OCI-LY3 (cell line): ENCODE results near the gene SLC17A3.

Source experiments
- H2AFZ ChIP-seq: fragments of 200-600, 300-600 bp; shearing (Covaris generic); 2 replicates; pipeline ENCODE4 v1.6.0; 2014; ENCODE audit warnings: antibody characterized with exemption, low read depth, low read length
- H3K27ac ChIP-seq: fragments of 200-600, 300-600 bp; sonication (generic); 2 replicates; pipeline ENCODE4 v1.5.1; 2014; ENCODE audit warnings: mild to moderate bottlenecking, low read length, moderate library complexity, mixed read lengths
- H3K27me3 ChIP-seq: fragments of 200-600, 300-600 bp; sonication (generic); 2 replicates; pipeline ENCODE4 v1.6.1; 2014; ENCODE audit warnings: low read depth, low read length, mixed read lengths
- H3K36me3 ChIP-seq: fragments of 200-600, 300-600 bp; sonication (generic); replicated peaks from 2 replicates; pipeline ENCODE3; 2014; ENCODE audit warnings: low read depth, low read length, mixed read lengths
- H3K4me1 ChIP-seq: fragments of 300-600, 200-600 bp; sonication (generic); 2 replicates; pipeline ENCODE4 v1.6.1; 2014; ENCODE audit warnings: low read length, mixed read lengths
- H3K4me2 ChIP-seq: fragments of 200-600, 300-600 bp; sonication (generic); 2 replicates; pipeline ENCODE4 v1.6.1; 2014; ENCODE audit warnings: low read length, mixed read lengths
- H3K4me3 ChIP-seq: fragments of 300-600, 200-600 bp; sonication (generic); 2 replicates; pipeline ENCODE4 v1.5.1; 2014; ENCODE audit warnings: antibody characterized with exemption, mild to moderate bottlenecking, low read length, moderate library complexity
- H3K79me2 ChIP-seq: fragments of 300-600, 200-600 bp; shearing (Covaris generic); 2 replicates; pipeline ENCODE4 v1.6.1; 2014; ENCODE audit warnings: mild to moderate bottlenecking, low read length, mixed read lengths
- H3K9ac ChIP-seq: fragments of 300-600, 200-600 bp; shearing (Covaris generic); 2 replicates; pipeline ENCODE4 v1.6.0; 2014; ENCODE audit warnings: mild to moderate bottlenecking, low read length, moderate library complexity
- H3K9me3 ChIP-seq: fragments of 200-600, 300-600 bp; shearing (Covaris generic); 2 replicates; pipeline ENCODE4 v1.6.1; 2014; ENCODE audit warnings: low read length, mixed read lengths; ENCODE audit not compliant: insufficient read depth
- H4K20me1 ChIP-seq: fragments of 200-600, 300-600 bp; sonication (generic); 2 replicates; pipeline ENCODE4 v1.6.1; 2016; ENCODE audit warnings: low read length, mixed read lengths; ENCODE audit not compliant: insufficient read depth
- EZH2phosphoT487 ChIP-seq: fragments of 200-600 bp; shearing (Covaris generic); IDR thresholded peaks from 2 replicates; pipeline ENCODE4 v1.6.1; 2018; ENCODE audit warnings: antibody characterized with exemption, mixed run types, low read depth
- TF ChIP-seq, protein P1 (sequence below): fragments of 200-600, 300-600 bp; sonication (generic); IDR thresholded peaks from 2 replicates; pipeline ENCODE4 v1.5.1; 2014; ENCODE audit warnings: antibody characterized with exemption, low read length, low read depth

The SLC17A3 gene

DNA sequence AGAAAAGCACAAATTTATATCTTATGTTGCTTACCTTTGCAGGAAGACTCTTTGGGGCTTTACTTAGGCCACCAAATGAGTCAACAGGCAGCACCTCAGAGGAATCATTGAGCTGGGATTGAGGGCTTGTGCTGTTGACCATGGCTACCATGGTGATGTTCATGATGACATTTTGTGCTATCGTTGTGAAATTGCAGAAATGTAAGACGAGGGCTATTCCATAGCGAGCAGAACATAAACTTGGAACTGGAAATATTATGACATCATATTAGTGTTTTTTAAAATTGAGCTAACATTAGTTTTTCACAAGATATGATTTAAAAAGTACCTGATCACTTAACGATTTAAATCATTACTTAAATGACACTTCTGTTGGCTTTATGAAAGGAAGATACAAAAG lies 11.8 kb downstream of the SLC17A3 start:
- Histone ChIP-seq H3K27ac (no peak overlapping the region), H3K9ac (no peak overlapping the region), H3K4me1 (no peaks in the 10 kb centered on the region), H3K36me3 (no peaks in the 10 kb centered on the region), H4K20me1 (no peaks in the 10 kb centered on the region), H3K4me3 (no peak overlapping the region), H3K9me3 (no peaks in the 10 kb centered on the region), H3K4me2 (no peak overlapping the region), H3K27me3 (no peaks in the 10 kb centered on the region; the same call in 1 of the 2 replicates), H3K79me2 (no peaks in the 10 kb centered on the region), H2AFZ (no peak overlapping the region)
- TF ChIP-seq, protein P1, sequence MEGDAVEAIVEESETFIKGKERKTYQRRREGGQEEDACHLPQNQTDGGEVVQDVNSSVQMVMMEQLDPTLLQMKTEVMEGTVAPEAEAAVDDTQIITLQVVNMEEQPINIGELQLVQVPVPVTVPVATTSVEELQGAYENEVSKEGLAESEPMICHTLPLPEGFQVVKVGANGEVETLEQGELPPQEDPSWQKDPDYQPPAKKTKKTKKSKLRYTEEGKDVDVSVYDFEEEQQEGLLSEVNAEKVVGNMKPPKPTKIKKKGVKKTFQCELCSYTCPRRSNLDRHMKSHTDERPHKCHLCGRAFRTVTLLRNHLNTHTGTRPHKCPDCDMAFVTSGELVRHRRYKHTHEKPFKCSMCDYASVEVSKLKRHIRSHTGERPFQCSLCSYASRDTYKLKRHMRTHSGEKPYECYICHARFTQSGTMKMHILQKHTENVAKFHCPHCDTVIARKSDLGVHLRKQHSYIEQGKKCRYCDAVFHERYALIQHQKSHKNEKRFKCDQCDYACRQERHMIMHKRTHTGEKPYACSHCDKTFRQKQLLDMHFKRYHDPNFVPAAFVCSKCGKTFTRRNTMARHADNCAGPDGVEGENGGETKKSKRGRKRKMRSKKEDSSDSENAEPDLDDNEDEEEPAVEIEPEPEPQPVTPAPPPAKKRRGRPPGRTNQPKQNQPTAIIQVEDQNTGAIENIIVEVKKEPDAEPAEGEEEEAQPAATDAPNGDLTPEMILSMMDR: no peak
- no peak for TF ChIP-seq EZH2phosphoT487

DNA sequence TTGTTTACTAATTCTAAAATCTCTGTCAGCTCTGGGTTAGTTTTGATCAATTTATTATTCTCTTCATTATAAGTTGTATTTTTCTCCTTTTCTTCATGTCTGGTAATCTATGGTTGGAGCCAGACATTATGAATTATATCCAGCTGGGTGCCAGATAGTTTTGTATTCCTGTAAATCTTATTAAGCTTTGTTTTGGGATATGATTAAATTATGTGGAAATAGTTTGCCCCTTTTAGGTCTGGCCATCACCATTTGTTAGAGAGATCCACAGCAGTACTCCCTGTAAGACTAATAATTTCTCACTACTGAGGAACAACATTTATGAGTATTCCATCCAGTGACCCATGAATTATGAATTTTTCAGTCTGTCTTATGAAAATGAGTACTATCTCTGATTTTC lies 21.3 kb downstream of the SLC17A3 start:
- Histone ChIP-seq H3K9ac (no peak overlapping the region), H3K27ac (no peak overlapping the region), H3K36me3 (no peaks in the 10 kb centered on the region), H3K9me3 (no peaks in the 10 kb centered on the region), H3K4me3 (no peak overlapping the region), H3K4me1 (no peaks in the 10 kb centered on the region), H3K27me3 (no peaks in the 10 kb centered on the region), H3K79me2 (no peaks in the 10 kb centered on the region), H3K4me2 (no peak overlapping the region), H2AFZ (no peak overlapping the region), H4K20me1 (no peaks in the 10 kb centered on the region)
- TF ChIP-seq, protein P1: no peak
- TF ChIP-seq EZH2phosphoT487: no peak

DNA sequence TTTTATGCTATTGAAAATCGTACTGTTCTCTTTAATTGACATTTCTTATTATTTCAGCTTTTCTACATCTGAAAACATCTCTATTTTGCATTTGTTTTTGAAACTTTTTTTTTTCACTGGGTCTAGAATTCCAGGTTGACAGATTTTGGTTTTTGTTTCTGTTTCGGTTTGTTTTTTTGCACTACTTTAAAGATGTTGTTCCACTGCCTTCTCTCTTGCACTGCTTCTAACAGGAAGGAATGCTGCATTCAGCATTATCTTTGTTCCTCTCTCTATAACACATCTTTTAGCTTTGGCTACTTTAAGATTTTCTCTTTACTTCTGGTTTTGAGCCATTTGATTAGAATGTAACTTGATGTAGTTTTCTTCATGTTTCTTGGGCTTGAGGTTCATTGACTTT lies 22.1 kb downstream of the SLC17A3 start:
- no peak overlapping the region for H3K4me3 ChIP-seq
- no peak overlapping the region for H3K9ac ChIP-seq
- no peaks in the 10 kb centered on the region for H3K36me3 ChIP-seq
- no peak overlapping the region for H2AFZ ChIP-seq
- no peaks in the 10 kb centered on the region for H3K9me3 ChIP-seq
- H3K79me2 ChIP-seq: no peaks in the 10 kb centered on the region
- H4K20me1 ChIP-seq: no peaks in the 10 kb centered on the region
- H3K27ac ChIP-seq: no peak overlapping the region
- H3K4me1 ChIP-seq: no peaks in the 10 kb centered on the region
- no peak for TF ChIP-seq EZH2phosphoT487
- TF ChIP-seq, protein P1: no peak
- no peak overlapping the region for H3K4me2 ChIP-seq
- no peaks in the 10 kb centered on the region for H3K27me3 ChIP-seq

DNA sequence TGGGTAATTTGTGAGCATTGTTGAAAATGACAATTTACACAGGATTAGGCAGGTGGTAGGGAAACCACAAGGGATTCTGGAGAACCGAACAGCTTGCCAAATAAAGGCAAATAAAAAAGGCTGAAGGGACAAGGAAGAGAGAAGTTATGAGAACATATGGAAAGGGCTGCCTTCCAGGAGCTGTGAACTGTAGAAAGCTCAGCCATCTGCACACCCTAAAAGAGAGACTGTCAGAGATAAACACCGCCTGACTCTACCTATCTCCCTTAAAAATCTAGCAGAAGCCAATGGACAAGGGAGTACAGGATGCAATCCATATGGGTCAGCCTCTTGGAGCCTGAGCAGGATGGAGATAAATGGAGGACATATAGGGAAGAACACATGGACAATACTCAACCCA lies 29.5 kb downstream of the SLC17A3 start:
- no peaks in the 10 kb centered on the region for H3K79me2 ChIP-seq
- no peak overlapping the region for H3K4me3 ChIP-seq
- H3K9ac ChIP-seq: no peak overlapping the region
- H3K4me2 ChIP-seq: no peak overlapping the region
- H3K27ac ChIP-seq: no peak overlapping the region
- H3K4me1 ChIP-seq: peaks cover 5% of the 10 kb centered on the region; the same call in 1 of the 2 replicates
- H2AFZ ChIP-seq: no peak overlapping the region
- H3K27me3 ChIP-seq: peaks cover 35% of the 10 kb centered on the region
- no peaks in the 10 kb centered on the region for H3K9me3 ChIP-seq
- no peaks in the 10 kb centered on the region for H3K36me3 ChIP-seq
- no peaks in the 10 kb centered on the region for H4K20me1 ChIP-seq
- TF ChIP-seq, protein P1: no peak
- TF ChIP-seq EZH2phosphoT487: no peak
